Right kidney (tissue), 1 donor: Measurements from ENCODE around the gene CRYL1.
"Not testable (repeated sequence)": the region's sequence is repeated elsewhere in the genome, so short reads cannot be mapped to it uniquely, and the experiment has no call there.

Experiments
- DNase-seq: peaks from one replicate; pipeline ENCODE4 v3.0.0-alpha.2; 2016

CRYL1 gene

GRCh38 chr13:20461481-20461859 lies 64.2 kb downstream of the CRYL1 start:
- DNase-seq, result no peak

GRCh38 chr13:20460761-20461160 lies 64.9 kb downstream of the CRYL1 start:
- DNase-seq, result no peak

GRCh38 chr13:20457670-20458069 lies 68.0 kb downstream of the CRYL1 start:
- no peak for DNase-seq

GRCh38 chr13:20456737-20457136 lies 68.9 kb downstream of the CRYL1 start:
- DNase-seq, result no peak

- DNase-seq, result no peak
Measured at GRCh38 chr13:20451397-20451796, 74.3 kb downstream of the CRYL1 start.

GRCh38 chr13:20448470-20448869 lies 77.2 kb downstream of the CRYL1 start:
- DNase-seq, result no peak

GRCh38 chr13:20446900-20447299 lies 78.8 kb downstream of the CRYL1 start:
- DNase-seq, result no peak

GRCh38 chr13:20446405-20446804 lies 79.3 kb downstream of the CRYL1 start:
- no peak for DNase-seq

- DNase-seq, result no peak
Measured at GRCh38 chr13:20442798-20443381, 82.8 kb downstream of the CRYL1 start.

GRCh38 chr13:20442375-20442774 lies 83.3 kb downstream of the CRYL1 start:
- no peak for DNase-seq

- DNase-seq, result no peak
Measured at GRCh38 chr13:20441879-20442278, 83.8 kb downstream of the CRYL1 start.

GRCh38 chr13:20441056-20441455 lies 84.6 kb downstream of the CRYL1 start:
- DNase-seq, result no peak

- no peak for DNase-seq
Measured at GRCh38 chr13:20439261-20439660, 86.4 kb downstream of the CRYL1 start.

- no peak for DNase-seq
Measured at GRCh38 chr13:20438801-20439200, 86.9 kb downstream of the CRYL1 start.

- no peak for DNase-seq
Measured at GRCh38 chr13:20436505-20436904, 89.2 kb downstream of the CRYL1 start.

GRCh38 chr13:20435616-20436368 lies 89.9 kb downstream of the CRYL1 start:
- DNase-seq, result peak; percentile 69

GRCh38 chr13:20434210-20434609 lies 91.4 kb downstream of the CRYL1 start:
- not testable (repeated sequence) for DNase-seq

GRCh38 chr13:20431687-20432384 lies 93.8 kb downstream of the CRYL1 start:
- no peak for DNase-seq

GRCh38 chr13:20431080-20431479 lies 94.6 kb downstream of the CRYL1 start:
- peak; percentile 44 for DNase-seq

- DNase-seq, result no peak
Measured at GRCh38 chr13:20430296-20430695, 95.4 kb downstream of the CRYL1 start.

- no peak for DNase-seq
Measured at GRCh38 chr13:20429682-20430081, 96.0 kb downstream of the CRYL1 start.

- DNase-seq, result no peak
Measured at GRCh38 chr13:20428666-20429644, 96.7 kb downstream of the CRYL1 start.
